ENCODE measurements around the gene ZIC3. TPM values are rescaled to one million over a fixed set of nuclear protein-coding genes. Genes with fewer than 3 reads are reported as not detected.

The ZIC3 gene
- total RNA-seq = not detected
- not detected for total RNA-seq (2013)

GRCh38 chrX:137565921-137566745 is at the start of gene ZIC3:
ZIC3 (plus strand) TSS chrX:137566127; CDS start chrX:137566692, 565 bp downstream.
- DNase-seq (no peak), ATAC-seq (no peak)
- peaks cover 32 to 55% of the 10 kb centered on the region in 2 donors for H3K27me3 Mint-ChIP-seq (ENCODE audit: low read depth in 2 of 2)
- H3K4me3 Mint-ChIP-seq = peak within 1 kb of the TSS; percentile 37
- peaks cover 9% of the 10 kb centered on the region for H3K4me1 ChIP-seq (ENCODE audit: control insufficient read depth, insufficient read depth, low read length)
- peaks cover 0 to 11% of the 10 kb centered on the region in 2 donors for H3K4me1 Mint-ChIP-seq
- no peak within 1 kb of the TSS for H3K4me3 ChIP-seq (ENCODE audit: low read length)
- no peaks in the 10 kb centered on the region for H3K9me3 ChIP-seq (ENCODE audit: control insufficient read depth, insufficient read depth, low read length)
- intact Hi-C loops (cut with micrococcal nuclease) = no loop called here
- H3K9me3 Mint-ChIP-seq = no peaks in the 10 kb centered on the region
- H3K36me3 Mint-ChIP-seq = peaks cover 5% of the 10 kb centered on the region
- 4% methylated on average over 67 of the region's 69 CpGs for WGBS (ENCODE audit: insufficient coverage)
- H3K27ac Mint-ChIP-seq = no peak within 1 kb of the TSS
- TF ChIP-seq CTCF (IDR thresholded peaks at IDR 0.05) = no peak
- peaks cover 17% of the 10 kb centered on the region for H3K27me3 ChIP-seq (ENCODE audit: control insufficient read depth, insufficient read depth, low read length)
- no peak within 1 kb of the TSS for H3K27ac ChIP-seq (ENCODE audit: low read length)
- H3K36me3 ChIP-seq (ENCODE audit: control insufficient read depth, insufficient read depth, low read length) = no peaks in the 10 kb centered on the region

- no peaks in the 10 kb centered on the region for H3K36me3 Mint-ChIP-seq
- no peak overlapping the region for H3K27ac Mint-ChIP-seq
- TF ChIP-seq CTCF (IDR thresholded peaks at IDR 0.05) = no peak
- no peaks in the 10 kb centered on the region for H3K4me1 ChIP-seq (ENCODE audit: control insufficient read depth, insufficient read depth, low read length)
- no peaks in the 10 kb centered on the region for H3K36me3 ChIP-seq (ENCODE audit: control insufficient read depth, insufficient read depth, low read length)
- H3K27me3 Mint-ChIP-seq (ENCODE audit: low read depth in 2 of 2) = peaks cover 0 to 23% of the 10 kb centered on the region in 2 donors
- H3K9me3 ChIP-seq (ENCODE audit: control insufficient read depth, insufficient read depth, low read length) = no peaks in the 10 kb centered on the region
- no peaks in the 10 kb centered on the region for H3K9me3 Mint-ChIP-seq
- intact Hi-C loops (cut with micrococcal nuclease) = no loop called here
- no peak overlapping the region for H3K27ac ChIP-seq (ENCODE audit: low read length)
- H3K4me3 Mint-ChIP-seq = no peak overlapping the region
- ATAC-seq (no peak), DNase-seq (no peak)
- no peaks in the 10 kb centered on the region for H3K4me1 Mint-ChIP-seq
- WGBS (ENCODE audit: insufficient coverage) = 85% methylated on average over 3 of the region's 3 CpGs
- no peaks in the 10 kb centered on the region for H3K27me3 ChIP-seq (ENCODE audit: control insufficient read depth, insufficient read depth, low read length)
- H3K4me3 ChIP-seq (ENCODE audit: low read length) = no peak overlapping the region
Observed at GRCh38 chrX:137519459-137519858, 46.5 kb upstream of the ZIC3 start.

GRCh38 chrX:137545711-137546651 is 19.9 kb upstream of the ZIC3 start:
- ATAC-seq (no peak), DNase-seq (no peak)
- TF ChIP-seq CTCF (IDR thresholded peaks at IDR 0.05) = no peak
- Histone ChIP-seq H3K27ac (ENCODE audit: low read length) (no peak overlapping the region), H3K27me3 (ENCODE audit: control insufficient read depth, insufficient read depth, low read length) (peaks cover 9% of the 10 kb centered on the region), H3K4me3 (ENCODE audit: low read length) (no peak overlapping the region), H3K9me3 (ENCODE audit: control insufficient read depth, insufficient read depth, low read length) (no peaks in the 10 kb centered on the region), H3K36me3 (ENCODE audit: control insufficient read depth, insufficient read depth, low read length) (no peaks in the 10 kb centered on the region), H3K4me1 (ENCODE audit: control insufficient read depth, insufficient read depth, low read length) (no peaks in the 10 kb centered on the region)
- Mint-ChIP-seq H3K9me3 (no peaks in the 10 kb centered on the region), H3K36me3 (no peaks in the 10 kb centered on the region), H3K27me3 (ENCODE audit: low read depth in 2 of 2) (peaks cover 26 to 46% of the 10 kb centered on the region in 2 donors), H3K4me1 (no peaks in the 10 kb centered on the region), H3K27ac (no peak overlapping the region), H3K4me3 (no peak overlapping the region)
- intact Hi-C loops (cut with micrococcal nuclease) = no loop called here
- 13% methylated on average over 45 of the region's 45 CpGs for WGBS (ENCODE audit: insufficient coverage)
